Measurements from ENCODE around the gene GYG1.

DNA sequence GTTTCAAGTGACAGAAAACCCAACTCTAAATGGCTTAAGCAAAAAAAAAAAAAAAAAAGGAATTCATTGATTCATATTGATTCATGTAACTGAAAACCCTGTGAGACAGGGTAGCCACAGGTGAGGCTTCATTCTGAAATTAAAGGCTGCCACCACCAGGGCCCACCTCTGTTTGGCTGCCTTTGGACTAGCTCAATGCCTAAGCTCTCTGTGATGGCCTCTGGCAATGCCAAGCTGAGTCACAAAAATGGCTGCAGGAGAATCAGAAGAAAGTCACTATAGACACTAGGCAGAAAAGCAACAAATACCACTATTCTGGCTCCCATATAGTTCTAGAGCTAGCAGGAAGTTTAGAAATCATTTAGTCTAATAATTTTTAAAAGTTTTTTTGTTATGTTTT is 38.2 kb upstream of the GYG1 start:
- TF ChIP-seq, protein P1, sequence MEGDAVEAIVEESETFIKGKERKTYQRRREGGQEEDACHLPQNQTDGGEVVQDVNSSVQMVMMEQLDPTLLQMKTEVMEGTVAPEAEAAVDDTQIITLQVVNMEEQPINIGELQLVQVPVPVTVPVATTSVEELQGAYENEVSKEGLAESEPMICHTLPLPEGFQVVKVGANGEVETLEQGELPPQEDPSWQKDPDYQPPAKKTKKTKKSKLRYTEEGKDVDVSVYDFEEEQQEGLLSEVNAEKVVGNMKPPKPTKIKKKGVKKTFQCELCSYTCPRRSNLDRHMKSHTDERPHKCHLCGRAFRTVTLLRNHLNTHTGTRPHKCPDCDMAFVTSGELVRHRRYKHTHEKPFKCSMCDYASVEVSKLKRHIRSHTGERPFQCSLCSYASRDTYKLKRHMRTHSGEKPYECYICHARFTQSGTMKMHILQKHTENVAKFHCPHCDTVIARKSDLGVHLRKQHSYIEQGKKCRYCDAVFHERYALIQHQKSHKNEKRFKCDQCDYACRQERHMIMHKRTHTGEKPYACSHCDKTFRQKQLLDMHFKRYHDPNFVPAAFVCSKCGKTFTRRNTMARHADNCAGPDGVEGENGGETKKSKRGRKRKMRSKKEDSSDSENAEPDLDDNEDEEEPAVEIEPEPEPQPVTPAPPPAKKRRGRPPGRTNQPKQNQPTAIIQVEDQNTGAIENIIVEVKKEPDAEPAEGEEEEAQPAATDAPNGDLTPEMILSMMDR (IDR thresholded peaks at IDR 0.05) = no peak
- no peak for TF ChIP-seq ZFX (IDR thresholded peaks at IDR 0.05; ENCODE audit: borderline replicate concordance)

Measured in 22Rv1 (cell line).